HCT116 (cell line): ENCODE data around the gene SOX6. TPM values are rescaled to one million over a fixed set of nuclear protein-coding genes. Genes with fewer than 3 reads are reported as not detected.

Experiments used
- ATAC-seq: fragments of 200-7000 bp; cut with Tn5 transposase; 2 replicates; pipeline ENCODE4 v1.9.1; 2020; ENCODE audit warnings: mild to moderate bottlenecking, moderate library complexity
- BruUV-seq: library from RNA; stranded (reverse); fragments of 400-500 nt; replicated peaks from 2 replicates; lab custom pipeline; 2021; lab: Mats Ljungman, UMichigan
- CTCF ChIA-PET: fragments of 300-600 bp; sonication (Branson Sonifier 250); formaldehyde crosslinking; loops from one replicate; lab custom pipeline; 2021; ENCODE audit warnings: antibody characterized with exemption; lab: Charles Lee
- POLR2A ChIA-PET: fragments of 300-600, 350-600 bp; sonication (Branson Sonifier 250); formaldehyde crosslinking; loops from one replicate; lab custom pipeline; 2021; ENCODE audit warnings: antibody characterized with exemption; lab: Charles Lee
- RAD21 ChIA-PET, 2 experiments: fragments of 300-600 bp; sonication (Branson Sonifier 250); formaldehyde crosslinking; loops; one replicate each; lab custom pipeline; 2023; ENCODE audit warnings: low total read pairs in 2 of 2; ENCODE audit not compliant: uncharacterized antibody in 2 of 2, unreplicated experiment in 2 of 2, low non-redundant PET in 1 of 2; lab: Charles Lee
- DNase-seq: peaks from one replicate; pipeline ENCODE4 v3.0.0-alpha.2; 2010; ENCODE audit warnings: low read depth, low spot score
- H2AFZ ChIP-seq: fragments of 200-600 bp; shearing (Covaris generic), sonication (generic); 2 replicates; pipeline ENCODE4 v1.6.1; 2017; ENCODE audit warnings: low read depth, mixed run types, mixed read lengths, antibody characterized with exemption, low read length; ENCODE audit not compliant: poor library complexity, severe bottlenecking
- H3K27ac ChIP-seq: 2 replicates; pipeline ENCODE4 v1.5.1; 2012; ENCODE audit warnings: low read depth, low read length
- H3K27me3 ChIP-seq: fragments of 200-600 bp; sonication (generic); 2 replicates; pipeline ENCODE4 v1.6.1; 2016; ENCODE audit warnings: mixed run types, low read length, mixed read lengths; ENCODE audit not compliant: insufficient read depth
- H3K36me3 ChIP-seq, 2 experiments: fragments of 200-500 bp in 1 of 2; fragments of 200-600 bp in 1 of 2; sonication (Bioruptor generic) in 1 of 2; sonication (generic) in 1 of 2; 2 replicates each; pipeline versions ENCODE4 v1.5.1 to v1.6.1; 2014 to 2016; ENCODE audit warnings: low read length in 2 of 2, inconsistent platforms in 1 of 2, mixed read lengths in 1 of 2, mixed run types in 1 of 2; ENCODE audit not compliant: insufficient read depth in 2 of 2, control insufficient read depth in 1 of 2
- H3K4me1 ChIP-seq, 2 experiments: fragments of 200-600 bp in 1 of 2; sonication (generic) in 1 of 2; 2 replicates each; pipeline versions ENCODE4 v1.5.1 to v1.6.1; 2012 to 2017; ENCODE audit warnings: low read length in 2 of 2, inconsistent platforms in 1 of 2, mild to moderate bottlenecking in 1 of 2, mixed read lengths in 1 of 2, mixed run types in 1 of 2, moderate library complexity in 1 of 2; ENCODE audit not compliant: insufficient read depth in 2 of 2, control insufficient read depth in 1 of 2
- H3K4me2 ChIP-seq: fragments of 200-600 bp; sonication (generic); 2 replicates; pipeline ENCODE4 v1.6.1; 2017; ENCODE audit warnings: mixed run types, low read length, mixed read lengths
- H3K4me3 ChIP-seq, 2 experiments: fragments of 200-600 bp in 1 of 2; sonication (generic) in 1 of 2; replicated peaks in 1 of 2; 2 replicates each; pipeline ENCODE4 v1.5.1; 2011 to 2016; ENCODE audit warnings: low read length in 2 of 2, control low read depth in 1 of 2, low read depth in 1 of 2, mild to moderate bottlenecking in 1 of 2, mixed read lengths in 1 of 2, mixed run types in 1 of 2
- H3K79me2 ChIP-seq: fragments of 200-600 bp; sonication (generic); 2 replicates; pipeline ENCODE4 v1.6.1; 2017; ENCODE audit warnings: mild to moderate bottlenecking, mixed run types, low read length, moderate library complexity, mixed read lengths; ENCODE audit not compliant: insufficient read depth
- H3K9ac ChIP-seq: fragments of 200-600 bp; sonication (generic); 2 replicates; pipeline ENCODE4 v1.6.1; 2016; ENCODE audit warnings: low read length, mixed read lengths
- H3K9me2 ChIP-seq: fragments of 200-600 bp; sonication (generic), shearing (Covaris generic); 2 replicates; pipeline ENCODE4 v1.6.1; 2017; ENCODE audit warnings: mixed run types, mild to moderate bottlenecking, moderate library complexity; ENCODE audit not compliant: insufficient read depth
- H3K9me3 ChIP-seq, 2 experiments: fragments of 200-500 bp in 1 of 2; fragments of 200-600 bp in 1 of 2; sonication (Bioruptor generic) in 1 of 2; sonication (generic) in 1 of 2; 2 replicates each; pipeline ENCODE4 v1.6.1; 2014 to 2017; ENCODE audit warnings: low read length in 2 of 2, mixed read lengths in 2 of 2, inconsistent platforms in 1 of 2, low read depth in 1 of 2, mild to moderate bottlenecking in 1 of 2, mixed run types in 1 of 2, moderate library complexity in 1 of 2; ENCODE audit not compliant: control insufficient read depth in 1 of 2, insufficient read depth in 1 of 2
- H4K20me1 ChIP-seq: fragments of 200-600 bp; sonication (generic), shearing (Covaris generic); 2 replicates; pipeline ENCODE4 v1.6.1; 2017; ENCODE audit warnings: mixed run types, mild to moderate bottlenecking, moderate library complexity; ENCODE audit not compliant: insufficient read depth
- CEBPB ChIP-seq: IDR thresholded peaks from 2 replicates; pipeline ENCODE4 v1.6.1; 2012; ENCODE audit warnings: low read depth
- ELF1 ChIP-seq: IDR thresholded peaks from 2 replicates; pipeline ENCODE4 v1.6.1; 2012; ENCODE audit warnings: low read depth, borderline replicate concordance
- EZH2 ChIP-seq: fragments of 200-600 bp; sonication (generic); IDR thresholded peaks from 2 replicates; pipeline ENCODE4 v1.6.1; 2017; ENCODE audit warnings: antibody characterized with exemption, mixed run types
- EZH2phosphoT487 ChIP-seq: fragments of 200-600 bp; IDR thresholded peaks from 2 replicates; pipeline ENCODE4 v1.6.1; 2018; ENCODE audit warnings: antibody characterized with exemption, borderline replicate concordance
- JUND ChIP-seq: IDR thresholded peaks from 2 replicates; pipeline ENCODE4 v1.6.1; 2012
- POLR2A ChIP-seq: IDR thresholded peaks from 2 replicates; pipeline ENCODE4 v1.7.0; 2011; ENCODE audit warnings: borderline replicate concordance; ENCODE audit not compliant: insufficient read depth, insufficient read length; ENCODE audit errors: extremely low read depth
- RAD21 ChIP-seq: IDR thresholded peaks from 2 replicates; pipeline ENCODE4 v1.6.1; 2012; ENCODE audit warnings: low read depth, mild to moderate bottlenecking
- SIN3A ChIP-seq: IDR thresholded peaks from 2 replicates; pipeline ENCODE4 v1.6.1; 2012; ENCODE audit warnings: low read depth
- SP1 ChIP-seq: IDR thresholded peaks from 2 replicates; pipeline ENCODE4 v1.6.1; 2012; ENCODE audit warnings: low read depth
- SRF ChIP-seq: IDR thresholded peaks from 2 replicates; pipeline ENCODE4 v1.6.1; 2012; ENCODE audit warnings: low read depth
- YY1 ChIP-seq: IDR thresholded peaks from 2 replicates; pipeline ENCODE4 v1.6.1; 2011; ENCODE audit warnings: low read length, low read depth, moderate library complexity, mild to moderate bottlenecking; ENCODE audit not compliant: insufficient replicate concordance; ENCODE audit errors: extremely low read depth
- ZFX ChIP-seq: fragments of 450-650 bp; IDR thresholded peaks from 2 replicates; pipeline ENCODE4 v1.6.1; 2017
- ZNF274 ChIP-seq: fragments of 200-500 bp; sonication (Bioruptor generic); IDR thresholded peaks from 2 replicates; pipeline ENCODE4 v1.6.1; 2014; ENCODE audit warnings: mild to moderate bottlenecking, low read depth, low read length, inconsistent platforms
- intact Hi-C: fragments of 100-400 bp; cut with micrococcal nuclease; formaldehyde crosslinking; loops from 2 replicates; pipeline ENCODE4 v1.10.0; 2022
- total RNA-seq: library from RNA; stranded (reverse); gene quantifications from one replicate; pipeline ENCODE4 v1.2.1, GENCODE V29; 2021; ENCODE audit not compliant: unreplicated experiment
- TF ChIP-seq, protein P1 (sequence below), 3 experiments: fragments of 200-600 bp in 1 of 3; sonication (generic) in 1 of 3; IDR thresholded peaks in 2 of 3; conservative IDR thresholded peaks in 1 of 3; 2 replicates each; pipeline ENCODE4 v1.5.1; 2012 to 2017; ENCODE audit warnings: low read depth in 2 of 3, low read length in 2 of 3, antibody characterized with exemption in 1 of 3, borderline replicate concordance in 1 of 3, control low read depth in 1 of 3, mild to moderate bottlenecking in 1 of 3, mixed read lengths in 1 of 3, mixed run types in 1 of 3, moderate library complexity in 1 of 3; ENCODE audit not compliant: insufficient read depth in 1 of 3
- TF ChIP-seq, protein P2 (sequence below): IDR thresholded peaks from 2 replicates; pipeline ENCODE4 v1.6.1; 2012; ENCODE audit warnings: low read depth
- TF ChIP-seq, protein P3 (sequence below): IDR thresholded peaks from 2 replicates; pipeline ENCODE4 v1.6.1; 2011; ENCODE audit warnings: mild to moderate bottlenecking, low read length, moderate library complexity; ENCODE audit not compliant: insufficient replicate concordance; ENCODE audit errors: extremely low read depth

SOX6 gene
- total RNA-seq, 1 experiment from 2014 or later: 0.81 TPM

DNA sequence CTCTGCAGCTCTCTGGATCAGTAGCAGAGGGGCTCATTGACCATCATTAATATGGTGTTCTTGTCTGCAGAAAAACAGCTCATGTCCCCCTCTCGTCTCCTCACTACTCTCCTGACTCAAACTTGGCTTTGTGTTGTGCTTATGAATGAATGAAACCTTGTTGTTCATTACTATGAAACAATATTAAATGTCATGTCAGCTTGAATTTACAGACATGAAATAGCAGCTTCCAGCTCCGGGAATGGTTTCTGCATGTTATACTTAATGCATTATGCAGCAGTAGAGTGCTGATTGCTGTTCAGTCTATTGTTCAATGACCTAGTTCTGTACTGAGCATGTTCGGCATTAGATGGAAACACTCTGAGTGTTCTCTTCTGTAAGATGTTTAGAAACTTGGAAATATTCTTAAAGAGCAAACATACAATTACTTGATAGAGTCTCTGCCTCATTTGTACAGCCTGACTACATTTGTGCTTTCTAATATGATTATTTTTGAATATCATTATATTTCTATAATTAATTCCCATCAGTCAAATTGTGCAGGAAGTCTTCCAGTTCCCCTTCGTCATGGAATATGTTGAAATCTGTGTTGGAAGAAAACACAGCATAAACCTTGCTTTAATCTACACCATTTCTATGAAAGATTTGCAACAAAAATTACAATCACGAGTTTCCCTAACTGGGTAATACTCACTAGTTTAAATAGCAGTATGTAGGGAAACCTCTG is 340.4 kb downstream of the SOX6 start:
- Histone ChIP-seq H3K27me3 (peaks cover 35% of the 10 kb centered on the region), H3K9ac (no peak overlapping the region), H3K79me2 (no peaks in the 10 kb centered on the region), H3K4me3 (no peak overlapping the region), H3K9me3 (no peaks in the 10 kb centered on the region), H3K4me2 (no peak overlapping the region), H3K36me3 (no peaks in the 10 kb centered on the region), H4K20me1 (no peaks in the 10 kb centered on the region), H2AFZ (no peak overlapping the region), H3K4me1 (no peaks in the 10 kb centered on the region), H3K27ac (no peak overlapping the region), H3K9me2 (no peaks in the 10 kb centered on the region)
- DNase-seq: no peak
- intact Hi-C loops: no loop called here
- TF ChIP-seq SRF: no peak
- no peak for TF ChIP-seq ELF1
- TF ChIP-seq RAD21: no peak
- TF ChIP-seq SIN3A: no peak
- no peak for TF ChIP-seq ZNF274
- TF ChIP-seq, protein P1, sequence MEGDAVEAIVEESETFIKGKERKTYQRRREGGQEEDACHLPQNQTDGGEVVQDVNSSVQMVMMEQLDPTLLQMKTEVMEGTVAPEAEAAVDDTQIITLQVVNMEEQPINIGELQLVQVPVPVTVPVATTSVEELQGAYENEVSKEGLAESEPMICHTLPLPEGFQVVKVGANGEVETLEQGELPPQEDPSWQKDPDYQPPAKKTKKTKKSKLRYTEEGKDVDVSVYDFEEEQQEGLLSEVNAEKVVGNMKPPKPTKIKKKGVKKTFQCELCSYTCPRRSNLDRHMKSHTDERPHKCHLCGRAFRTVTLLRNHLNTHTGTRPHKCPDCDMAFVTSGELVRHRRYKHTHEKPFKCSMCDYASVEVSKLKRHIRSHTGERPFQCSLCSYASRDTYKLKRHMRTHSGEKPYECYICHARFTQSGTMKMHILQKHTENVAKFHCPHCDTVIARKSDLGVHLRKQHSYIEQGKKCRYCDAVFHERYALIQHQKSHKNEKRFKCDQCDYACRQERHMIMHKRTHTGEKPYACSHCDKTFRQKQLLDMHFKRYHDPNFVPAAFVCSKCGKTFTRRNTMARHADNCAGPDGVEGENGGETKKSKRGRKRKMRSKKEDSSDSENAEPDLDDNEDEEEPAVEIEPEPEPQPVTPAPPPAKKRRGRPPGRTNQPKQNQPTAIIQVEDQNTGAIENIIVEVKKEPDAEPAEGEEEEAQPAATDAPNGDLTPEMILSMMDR (IDR thresholded peaks at IDR 0.05 in 2 of 3, conservative IDR thresholded peaks at IDR 0.05 in 1 of 3; ENCODE audit: borderline replicate concordance in 1 of 3, insufficient read depth in 1 of 3, low read depth in 2 of 3, low read length in 2 of 3): no peak
- TF ChIP-seq YY1: no peak
- TF ChIP-seq CEBPB: no peak
- no peak for TF ChIP-seq EZH2phosphoT487
- no peak for TF ChIP-seq JUND
- TF ChIP-seq ZFX: no peak
- TF ChIP-seq, protein P2, sequence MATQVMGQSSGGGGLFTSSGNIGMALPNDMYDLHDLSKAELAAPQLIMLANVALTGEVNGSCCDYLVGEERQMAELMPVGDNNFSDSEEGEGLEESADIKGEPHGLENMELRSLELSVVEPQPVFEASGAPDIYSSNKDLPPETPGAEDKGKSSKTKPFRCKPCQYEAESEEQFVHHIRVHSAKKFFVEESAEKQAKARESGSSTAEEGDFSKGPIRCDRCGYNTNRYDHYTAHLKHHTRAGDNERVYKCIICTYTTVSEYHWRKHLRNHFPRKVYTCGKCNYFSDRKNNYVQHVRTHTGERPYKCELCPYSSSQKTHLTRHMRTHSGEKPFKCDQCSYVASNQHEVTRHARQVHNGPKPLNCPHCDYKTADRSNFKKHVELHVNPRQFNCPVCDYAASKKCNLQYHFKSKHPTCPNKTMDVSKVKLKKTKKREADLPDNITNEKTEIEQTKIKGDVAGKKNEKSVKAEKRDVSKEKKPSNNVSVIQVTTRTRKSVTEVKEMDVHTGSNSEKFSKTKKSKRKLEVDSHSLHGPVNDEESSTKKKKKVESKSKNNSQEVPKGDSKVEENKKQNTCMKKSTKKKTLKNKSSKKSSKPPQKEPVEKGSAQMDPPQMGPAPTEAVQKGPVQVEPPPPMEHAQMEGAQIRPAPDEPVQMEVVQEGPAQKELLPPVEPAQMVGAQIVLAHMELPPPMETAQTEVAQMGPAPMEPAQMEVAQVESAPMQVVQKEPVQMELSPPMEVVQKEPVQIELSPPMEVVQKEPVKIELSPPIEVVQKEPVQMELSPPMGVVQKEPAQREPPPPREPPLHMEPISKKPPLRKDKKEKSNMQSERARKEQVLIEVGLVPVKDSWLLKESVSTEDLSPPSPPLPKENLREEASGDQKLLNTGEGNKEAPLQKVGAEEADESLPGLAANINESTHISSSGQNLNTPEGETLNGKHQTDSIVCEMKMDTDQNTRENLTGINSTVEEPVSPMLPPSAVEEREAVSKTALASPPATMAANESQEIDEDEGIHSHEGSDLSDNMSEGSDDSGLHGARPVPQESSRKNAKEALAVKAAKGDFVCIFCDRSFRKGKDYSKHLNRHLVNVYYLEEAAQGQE: no peak
- TF ChIP-seq POLR2A: no peak
- TF ChIP-seq, protein P3, sequence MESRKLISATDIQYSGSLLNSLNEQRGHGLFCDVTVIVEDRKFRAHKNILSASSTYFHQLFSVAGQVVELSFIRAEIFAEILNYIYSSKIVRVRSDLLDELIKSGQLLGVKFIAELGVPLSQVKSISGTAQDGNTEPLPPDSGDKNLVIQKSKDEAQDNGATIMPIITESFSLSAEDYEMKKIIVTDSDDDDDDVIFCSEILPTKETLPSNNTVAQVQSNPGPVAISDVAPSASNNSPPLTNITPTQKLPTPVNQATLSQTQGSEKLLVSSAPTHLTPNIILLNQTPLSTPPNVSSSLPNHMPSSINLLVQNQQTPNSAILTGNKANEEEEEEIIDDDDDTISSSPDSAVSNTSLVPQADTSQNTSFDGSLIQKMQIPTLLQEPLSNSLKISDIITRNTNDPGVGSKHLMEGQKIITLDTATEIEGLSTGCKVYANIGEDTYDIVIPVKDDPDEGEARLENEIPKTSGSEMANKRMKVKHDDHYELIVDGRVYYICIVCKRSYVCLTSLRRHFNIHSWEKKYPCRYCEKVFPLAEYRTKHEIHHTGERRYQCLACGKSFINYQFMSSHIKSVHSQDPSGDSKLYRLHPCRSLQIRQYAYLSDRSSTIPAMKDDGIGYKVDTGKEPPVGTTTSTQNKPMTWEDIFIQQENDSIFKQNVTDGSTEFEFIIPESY: no peak
- no peak for TF ChIP-seq SP1
- no peak for TF ChIP-seq EZH2
- no peak for ATAC-seq
- ChIA-PET CTCF (no interaction called here), POLR2A (no interaction called here), RAD21 (no interaction called here)
- BruUV-seq: no TSS peak
